Measurements from ENCODE around the gene LTB. TPM values are rescaled to one million over a fixed set of nuclear protein-coding genes. Genes with fewer than 3 reads are reported as not detected.

Gene LTB
- total RNA-seq, result 1 to 10 TPM in 1 of 4 donors, under 1 TPM in 1, not detected in 2; 0.57 to 1.5 TPM

- peaks cover 0 to 8% (median 3%) of the 10 kb centered on the region in 4 donors for H3K27me3 ChIP-seq
- peak within 1 kb of the TSS; percentile 77 to 84 (median 80) for H3K27ac ChIP-seq (replicated peaks in 1 of 4)
- no peaks in the 10 kb centered on the region for H3K36me3 ChIP-seq
- no peak for DNase-seq (ENCODE audit: extremely low spot score)
- TF ChIP-seq EP300 (IDR thresholded peaks at IDR 0.05), result no peak
- TF ChIP-seq CTCF (IDR thresholded peaks at IDR 0.05), result no peak
- TF ChIP-seq POLR2A (IDR thresholded peaks at IDR 0.05; ENCODE audit: low read depth), result no peak
- no peak for TF ChIP-seq POLR2AphosphoS5 (IDR thresholded peaks at IDR 0.05)
- WGBS, result 100% methylated on average over 1 of the region's 3 CpGs
- H3K9me3 ChIP-seq, result no peaks in the 10 kb centered on the region
- intact Hi-C loops (cut with DNase I), result loop anchor here (5.0 kb wide), 1 partner anchor 35 kb away; the partner anchor contains the start of genes ATP6V1G2 and NFKBIL1
- H3K4me1 ChIP-seq, result peaks cover 17 to 24% (median 21%) of the 10 kb centered on the region in 4 donors
- H3K4me3 ChIP-seq, result peak within 1 kb of the TSS; percentile 67 to 86 (median 70)
Measured at GRCh38 chr6:31582230-31582643, at the start of gene LTB. Gene LTB, minus strand, starts transcription at chr6:31582424. Its CDS starts 7 bp downstream, at chr6:31582417.

GRCh38 chr6:31631681-31632278 is 49.6 kb upstream of the LTB start:
- TF ChIP-seq POLR2AphosphoS5 (IDR thresholded peaks at IDR 0.05), result peak in 1 of 2 donors; percentile 12
- TF ChIP-seq EP300 (IDR thresholded peaks at IDR 0.05), result no peak
- 86% methylated on average over 27 of the region's 32 CpGs for WGBS
- Histone ChIP-seq H3K27me3 (no peaks in the 10 kb centered on the region), H3K4me1 (peaks cover 0 to 5% (median 2%) of the 10 kb centered on the region in 4 donors), H3K4me3 (no peak overlapping the region), H3K27ac (replicated peaks in 1 of 4) (peak overlapping the region in 1 of 4 donors; percentile 34), H3K9me3 (no peaks in the 10 kb centered on the region), H3K36me3 (peaks cover 73 to 100% (median 100%) of the 10 kb centered on the region in 4 donors)
- intact Hi-C loops (cut with DNase I), result no loop called here
- no peak for DNase-seq (ENCODE audit: extremely low spot score)

- H3K36me3 ChIP-seq, result peaks cover 73 to 100% (median 100%) of the 10 kb centered on the region in 4 donors
- H3K27me3 ChIP-seq, result no peaks in the 10 kb centered on the region
- no peak for DNase-seq (ENCODE audit: extremely low spot score)
- H3K4me1 ChIP-seq, result peaks cover 0 to 5% (median 2%) of the 10 kb centered on the region in 4 donors
- H3K4me3 ChIP-seq, result no peak overlapping the region
- H3K9me3 ChIP-seq, result no peaks in the 10 kb centered on the region
- H3K27ac ChIP-seq (replicated peaks in 1 of 4), result no peak overlapping the region
- intact Hi-C loops (cut with DNase I), result no loop called here
- TF ChIP-seq POLR2AphosphoS5 (IDR thresholded peaks at IDR 0.05) (no peak), POLR2A (IDR thresholded peaks at IDR 0.05; ENCODE audit: low read depth) (no peak), CTCF (IDR thresholded peaks at IDR 0.05) (no peak), EP300 (IDR thresholded peaks at IDR 0.05) (no peak)
- 81% methylated on average over 16 of the region's 16 CpGs for WGBS
Measured at GRCh38 chr6:31631209-31631608, 49.0 kb upstream of the LTB start.

GRCh38 chr6:31630177-31630934 is 48.1 kb upstream of the LTB start:
- intact Hi-C loops (cut with DNase I), result no loop called here
- DNase-seq (ENCODE audit: extremely low spot score), result no peak
- no peak overlapping the region for H3K4me3 ChIP-seq
- H3K27me3 ChIP-seq, result no peaks in the 10 kb centered on the region
- peaks cover 0 to 5% (median 2%) of the 10 kb centered on the region in 4 donors for H3K4me1 ChIP-seq
- H3K9me3 ChIP-seq, result no peaks in the 10 kb centered on the region
- 90% methylated on average over 25 of the region's 25 CpGs for WGBS
- no peak for TF ChIP-seq CTCF (IDR thresholded peaks at IDR 0.05)
- TF ChIP-seq EP300 (IDR thresholded peaks at IDR 0.05), result no peak
- no peak for TF ChIP-seq POLR2AphosphoS5 (IDR thresholded peaks at IDR 0.05)
- TF ChIP-seq POLR2A (IDR thresholded peaks at IDR 0.05; ENCODE audit: low read depth), result no peak
- H3K36me3 ChIP-seq, result peaks cover 73 to 100% (median 100%) of the 10 kb centered on the region in 4 donors
- H3K27ac ChIP-seq (replicated peaks in 1 of 4), result no peak overlapping the region

GRCh38 chr6:31629014-31629413 is 46.8 kb upstream of the LTB start:
- Histone ChIP-seq H3K4me1 (peaks cover 0 to 5% (median 2%) of the 10 kb centered on the region in 4 donors), H3K9me3 (no peaks in the 10 kb centered on the region), H3K36me3 (peaks cover 78 to 100% (median 100%) of the 10 kb centered on the region in 4 donors), H3K27ac (replicated peaks in 1 of 4) (no peak overlapping the region), H3K4me3 (no peak overlapping the region), H3K27me3 (no peaks in the 10 kb centered on the region)
- WGBS, result 84% methylated on average over 7 of the region's 7 CpGs
- TF ChIP-seq POLR2A (IDR thresholded peaks at IDR 0.05; ENCODE audit: low read depth) (no peak), CTCF (IDR thresholded peaks at IDR 0.05) (no peak), POLR2AphosphoS5 (IDR thresholded peaks at IDR 0.05) (no peak), EP300 (IDR thresholded peaks at IDR 0.05) (no peak)
- intact Hi-C loops (cut with DNase I), result no loop called here
- DNase-seq (ENCODE audit: extremely low spot score), result no peak

Measured in esophagus muscularis mucosa (tissue), 4 donors.